ENCODE results near the gene SIPA1. TPM values are rescaled to one million over a fixed set of nuclear protein-coding genes. Genes with fewer than 3 reads are reported as not detected.
"Not testable (repeated sequence)": the region's sequence is repeated elsewhere in the genome, so short reads cannot be mapped to it uniquely, and the experiment has no call there.

SIPA1 gene
- total RNA-seq, 1 donor from 2014 or later, result 128 TPM

GRCh38 chr11:65680192-65680743 lies 42.4 kb downstream of the SIPA1 start:
- Mint-ChIP-seq H3K4me3 (ENCODE audit: low read depth) (no peak overlapping the region), H3K27me3 (ENCODE audit: low read depth) (peaks cover 12% of the 10 kb centered on the region), H3K27ac (no peak overlapping the region), H3K4me1 (ENCODE audit: low read depth) (no peaks in the 10 kb centered on the region), H3K36me3 (ENCODE audit: low read depth) (no peaks in the 10 kb centered on the region), H3K9me3 (no peaks in the 10 kb centered on the region)
- intact Hi-C loops (cut with micrococcal nuclease), result no loop called here
- DNase-seq (ENCODE audit: low spot score), result no peak

- H3K27ac Mint-ChIP-seq; H3K4me1 Mint-ChIP-seq (ENCODE audit: low read depth); H3K36me3 Mint-ChIP-seq (ENCODE audit: low read depth); DNase-seq (ENCODE audit: low spot score); H3K9me3 Mint-ChIP-seq; intact Hi-C loops (cut with micrococcal nuclease); H3K4me3 Mint-ChIP-seq (ENCODE audit: low read depth): not testable (repeated sequence)
- peaks cover 12% of the 10 kb centered on the region for H3K27me3 Mint-ChIP-seq (ENCODE audit: low read depth)
These were observed 45.6 kb downstream of the SIPA1 start for GRCh38 chr11:65683480-65683879.

GRCh38 chr11:65685981-65686380 lies 48.1 kb downstream of the SIPA1 start:
- Mint-ChIP-seq H3K4me1 (ENCODE audit: low read depth) (no peaks in the 10 kb centered on the region), H3K27ac (no peak overlapping the region), H3K4me3 (ENCODE audit: low read depth) (no peak overlapping the region), H3K9me3 (no peaks in the 10 kb centered on the region), H3K36me3 (ENCODE audit: low read depth) (no peaks in the 10 kb centered on the region), H3K27me3 (ENCODE audit: low read depth) (peaks cover 12% of the 10 kb centered on the region)
- intact Hi-C loops (cut with micrococcal nuclease), result no loop called here
- no peak for DNase-seq (ENCODE audit: low spot score)

GRCh38 chr11:65691847-65692246 lies 53.9 kb downstream of the SIPA1 start:
- H3K36me3 Mint-ChIP-seq (ENCODE audit: low read depth); H3K9me3 Mint-ChIP-seq; intact Hi-C loops (cut with micrococcal nuclease): not testable (repeated sequence)

GRCh38 chr11:65692367-65692766 lies 54.5 kb downstream of the SIPA1 start:
- H3K4me1 Mint-ChIP-seq (ENCODE audit: low read depth), result no peaks in the 10 kb centered on the region
- H3K27me3 Mint-ChIP-seq (ENCODE audit: low read depth), result no peaks in the 10 kb centered on the region
- intact Hi-C loops (cut with micrococcal nuclease), result no loop called here
- H3K27ac Mint-ChIP-seq, result no peak overlapping the region
- no peak for DNase-seq (ENCODE audit: low spot score)
- no peaks in the 10 kb centered on the region for H3K9me3 Mint-ChIP-seq
- H3K36me3 Mint-ChIP-seq (ENCODE audit: low read depth), result no peaks in the 10 kb centered on the region
- no peak overlapping the region for H3K4me3 Mint-ChIP-seq (ENCODE audit: low read depth)

More at GRCh38 chr11:65691847-65692246, 53.9 kb downstream of the SIPA1 start:
- not testable (repeated sequence) for H3K27ac Mint-ChIP-seq; H3K4me1 Mint-ChIP-seq (ENCODE audit: low read depth); H3K27me3 Mint-ChIP-seq (ENCODE audit: low read depth); H3K4me3 Mint-ChIP-seq (ENCODE audit: low read depth); DNase-seq (ENCODE audit: low spot score)

- Mint-ChIP-seq H3K9me3 (no peaks in the 10 kb centered on the region), H3K27ac (no peak overlapping the region), H3K36me3 (ENCODE audit: low read depth) (no peaks in the 10 kb centered on the region), H3K4me3 (ENCODE audit: low read depth) (no peak overlapping the region), H3K4me1 (ENCODE audit: low read depth) (no peaks in the 10 kb centered on the region), H3K27me3 (ENCODE audit: low read depth) (peaks cover 7% of the 10 kb centered on the region)
- DNase-seq (ENCODE audit: low spot score), result no peak
- intact Hi-C loops (cut with micrococcal nuclease), result no loop called here
These were observed 57.7 kb downstream of the SIPA1 start for GRCh38 chr11:65695459-65696241.

- no peaks in the 10 kb centered on the region for H3K36me3 Mint-ChIP-seq (ENCODE audit: low read depth)
- intact Hi-C loops (cut with micrococcal nuclease), result no loop called here
- H3K4me1 Mint-ChIP-seq (ENCODE audit: low read depth), result no peaks in the 10 kb centered on the region
- peaks cover 7% of the 10 kb centered on the region for H3K27me3 Mint-ChIP-seq (ENCODE audit: low read depth)
- no peak overlapping the region for H3K27ac Mint-ChIP-seq
- DNase-seq (ENCODE audit: low spot score), result no peak
- H3K9me3 Mint-ChIP-seq, result no peaks in the 10 kb centered on the region
- no peak overlapping the region for H3K4me3 Mint-ChIP-seq (ENCODE audit: low read depth)
These were observed 59.1 kb downstream of the SIPA1 start for GRCh38 chr11:65696802-65697552.

- no peaks in the 10 kb centered on the region for H3K36me3 Mint-ChIP-seq (ENCODE audit: low read depth)
- DNase-seq (ENCODE audit: low spot score), result no peak
- intact Hi-C loops (cut with micrococcal nuclease), result no loop called here
- peaks cover 12% of the 10 kb centered on the region for H3K27me3 Mint-ChIP-seq (ENCODE audit: low read depth)
- no peaks in the 10 kb centered on the region for H3K4me1 Mint-ChIP-seq (ENCODE audit: low read depth)
- H3K9me3 Mint-ChIP-seq, result no peaks in the 10 kb centered on the region
- H3K27ac Mint-ChIP-seq, result no peak overlapping the region
- no peak overlapping the region for H3K4me3 Mint-ChIP-seq (ENCODE audit: low read depth)
These were observed 60.3 kb downstream of the SIPA1 start for GRCh38 chr11:65698205-65698604.

- Mint-ChIP-seq H3K9me3 (no peaks in the 10 kb centered on the region), H3K36me3 (ENCODE audit: low read depth) (no peaks in the 10 kb centered on the region), H3K4me1 (ENCODE audit: low read depth) (no peaks in the 10 kb centered on the region), H3K4me3 (ENCODE audit: low read depth) (no peak overlapping the region), H3K27me3 (ENCODE audit: low read depth) (peaks cover 13% of the 10 kb centered on the region), H3K27ac (no peak overlapping the region)
- intact Hi-C loops (cut with micrococcal nuclease), result no loop called here
- DNase-seq (ENCODE audit: low spot score), result no peak
These were observed 61.4 kb downstream of the SIPA1 start for GRCh38 chr11:65699306-65699705.

GRCh38 chr11:65700399-65700798 lies 62.5 kb downstream of the SIPA1 start:
- no peak overlapping the region for H3K27ac Mint-ChIP-seq
- H3K27me3 Mint-ChIP-seq (ENCODE audit: low read depth), result peaks cover 15% of the 10 kb centered on the region
- no peaks in the 10 kb centered on the region for H3K9me3 Mint-ChIP-seq
- DNase-seq (ENCODE audit: low spot score), result no peak
- H3K36me3 Mint-ChIP-seq (ENCODE audit: low read depth), result no peaks in the 10 kb centered on the region
- no peaks in the 10 kb centered on the region for H3K4me1 Mint-ChIP-seq (ENCODE audit: low read depth)
- intact Hi-C loops (cut with micrococcal nuclease), result no loop called here
- no peak overlapping the region for H3K4me3 Mint-ChIP-seq (ENCODE audit: low read depth)

Other genes with a start within 250 kb of the SIPA1 start
- 422 and 430 TPM in 2 replicates for gene NEAT1, start 215.3 kb upstream of the SIPA1 start, total RNA-seq
- gene MALAT1, start 139.1 kb upstream of the SIPA1 start, total RNA-seq, result 4,338 and 4,347 TPM in 2 replicates
- 94.4 and 95.8 TPM in 2 replicates for gene SCYL1, start 113.0 kb upstream of the SIPA1 start, total RNA-seq
- gene LTBP3, start 79.7 kb upstream of the SIPA1 start, total RNA-seq, result 85.3 and 86.4 TPM in 2 replicates
- gene ZNRD2, start 67.6 kb upstream of the SIPA1 start, total RNA-seq, result 63.6 and 63.8 TPM in 2 replicates
- 31.5 and 32.0 TPM in 2 replicates for gene FAM89B, start 65.6 kb upstream of the SIPA1 start, total RNA-seq
- gene EHBP1L1, start 62.0 kb upstream of the SIPA1 start, total RNA-seq, result 163 and 168 TPM in 2 replicates
- 0.78 and 2.0 TPM in 2 replicates for gene KCNK7, start 42.3 kb upstream of the SIPA1 start, total RNA-seq
- gene MAP3K11, start 23.9 kb upstream of the SIPA1 start, total RNA-seq, result 84.6 and 88.6 TPM in 2 replicates
- 40.1 and 43.6 TPM in 2 replicates for gene PCNX3, start 22.3 kb upstream of the SIPA1 start, total RNA-seq
- gene RELA, start 24.8 kb downstream of the SIPA1 start, total RNA-seq, result 86.9 and 89.3 TPM in 2 replicates
- gene KAT5, start 74.2 kb downstream of the SIPA1 start, total RNA-seq, result 76.3 and 79.4 TPM in 2 replicates
- 85.0 and 94.0 TPM in 2 replicates for gene RNASEH2C, start 82.7 kb downstream of the SIPA1 start, total RNA-seq
- 24.6 and 24.9 TPM in 2 replicates for gene AP5B1, start 142.9 kb downstream of the SIPA1 start, total RNA-seq
- gene OVOL1, start 149.0 kb downstream of the SIPA1 start, total RNA-seq, result 0.16 TPM in 2 replicates
- 0.64 and 0.96 TPM in 2 replicates for gene SNX32, start 195.9 kb downstream of the SIPA1 start, total RNA-seq
- 1,155 and 1,184 TPM in 2 replicates for gene CFL1, start 220.1 kb downstream of the SIPA1 start, total RNA-seq
- 84.9 and 90.5 TPM in 2 replicates for gene MUS81, start 222.3 kb downstream of the SIPA1 start, total RNA-seq
- gene EFEMP2, start 234.7 kb downstream of the SIPA1 start, total RNA-seq, result 8.8 and 9.2 TPM in 2 replicates
- 10.0 and 10.3 TPM in 2 replicates for gene CTSW, start 241.7 kb downstream of the SIPA1 start, total RNA-seq